GM10266 (cell line): ENCODE results near the gene ACACB.

Source experiments
- DNase-seq: peaks from one replicate; pipeline ENCODE4 v3.0.0; 2012; ENCODE audit errors: extremely low spot score
- CTCF ChIP-seq: IDR thresholded peaks from 2 replicates; pipeline ENCODE4 v1.5.1; 2012; ENCODE audit warnings: mild to moderate bottlenecking, low read depth; ENCODE audit not compliant: control insufficient read depth, insufficient read depth; ENCODE audit errors: missing control alignments

The ACACB gene

GRCh38 chr12:109212460-109213115 is 96.2 kb downstream of the ACACB start:
- DNase-seq, result no peak
- no peak for TF ChIP-seq CTCF

GRCh38 chr12:109214131-109214530 is 97.7 kb downstream of the ACACB start:
- DNase-seq, result no peak
- no peak for TF ChIP-seq CTCF

GRCh38 chr12:109218996-109219395 is 102.6 kb downstream of the ACACB start:
- no peak for TF ChIP-seq CTCF
- no peak for DNase-seq

GRCh38 chr12:109219938-109220337 is 103.6 kb downstream of the ACACB start:
- TF ChIP-seq CTCF, result no peak

GRCh38 chr12:109221277-109221931 is 105.0 kb downstream of the ACACB start:
- no peak for DNase-seq
- no peak for TF ChIP-seq CTCF

More at GRCh38 chr12:109219938-109220337, 103.6 kb downstream of the ACACB start:
- DNase-seq, result no peak

GRCh38 chr12:109222062-109222461 is 105.7 kb downstream of the ACACB start:
- no peak for TF ChIP-seq CTCF
- DNase-seq, result no peak

- no peak for DNase-seq
- no peak for TF ChIP-seq CTCF
Measured at GRCh38 chr12:109222496-109222895, 106.1 kb downstream of the ACACB start.
